GM12801 (cell line): ENCODE data around the gene ATXN2.

Source experiments
- TF ChIP-seq, protein P1 (sequence below): IDR thresholded peaks from one replicate; pipeline ENCODE4 v1.5.1; 2011; ENCODE audit warnings: control low read depth; ENCODE audit not compliant: insufficient read length; ENCODE audit errors: extremely low read depth

The ATXN2 gene

GRCh38 chr12:111636209-111636945, 37.3 kb upstream of the ATXN2 start:
- TF ChIP-seq, protein P1, sequence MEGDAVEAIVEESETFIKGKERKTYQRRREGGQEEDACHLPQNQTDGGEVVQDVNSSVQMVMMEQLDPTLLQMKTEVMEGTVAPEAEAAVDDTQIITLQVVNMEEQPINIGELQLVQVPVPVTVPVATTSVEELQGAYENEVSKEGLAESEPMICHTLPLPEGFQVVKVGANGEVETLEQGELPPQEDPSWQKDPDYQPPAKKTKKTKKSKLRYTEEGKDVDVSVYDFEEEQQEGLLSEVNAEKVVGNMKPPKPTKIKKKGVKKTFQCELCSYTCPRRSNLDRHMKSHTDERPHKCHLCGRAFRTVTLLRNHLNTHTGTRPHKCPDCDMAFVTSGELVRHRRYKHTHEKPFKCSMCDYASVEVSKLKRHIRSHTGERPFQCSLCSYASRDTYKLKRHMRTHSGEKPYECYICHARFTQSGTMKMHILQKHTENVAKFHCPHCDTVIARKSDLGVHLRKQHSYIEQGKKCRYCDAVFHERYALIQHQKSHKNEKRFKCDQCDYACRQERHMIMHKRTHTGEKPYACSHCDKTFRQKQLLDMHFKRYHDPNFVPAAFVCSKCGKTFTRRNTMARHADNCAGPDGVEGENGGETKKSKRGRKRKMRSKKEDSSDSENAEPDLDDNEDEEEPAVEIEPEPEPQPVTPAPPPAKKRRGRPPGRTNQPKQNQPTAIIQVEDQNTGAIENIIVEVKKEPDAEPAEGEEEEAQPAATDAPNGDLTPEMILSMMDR, result no peak

- TF ChIP-seq, protein P1, result no peak
Observed at GRCh38 chr12:111635524-111635923, 36.4 kb upstream of the ATXN2 start.

GRCh38 chr12:111628505-111629260, 29.6 kb upstream of the ATXN2 start:
- TF ChIP-seq, protein P1, result no peak

GRCh38 chr12:111626230-111626629, 27.1 kb upstream of the ATXN2 start:
- TF ChIP-seq, protein P1, result no peak

GRCh38 chr12:111624540-111624939, 25.4 kb upstream of the ATXN2 start:
- TF ChIP-seq, protein P1, result no peak

GRCh38 chr12:111616177-111616623, 17.1 kb upstream of the ATXN2 start:
- TF ChIP-seq, protein P1, result no peak

- TF ChIP-seq, protein P1, result no peak
Observed at GRCh38 chr12:111607239-111607638, 8.1 kb upstream of the ATXN2 start.
